Ishikawa (cell line): Measurements from ENCODE around the gene GNG12.

Source experiments
- EP300 ChIP-seq: IDR thresholded peaks from 2 replicates; pipeline ENCODE4 v1.6.1; 2012; ENCODE audit warnings: borderline replicate concordance
- MAX ChIP-seq: IDR thresholded peaks from 2 replicates; pipeline ENCODE4 v1.6.1; 2012
- RAD21 ChIP-seq: IDR thresholded peaks from 2 replicates; pipeline ENCODE4 v1.6.1; 2012; ENCODE audit warnings: low read depth
- ZBTB7A ChIP-seq: IDR thresholded peaks from 2 replicates; pipeline ENCODE4 v1.6.1; 2012; ENCODE audit warnings: low read depth

DNA sequence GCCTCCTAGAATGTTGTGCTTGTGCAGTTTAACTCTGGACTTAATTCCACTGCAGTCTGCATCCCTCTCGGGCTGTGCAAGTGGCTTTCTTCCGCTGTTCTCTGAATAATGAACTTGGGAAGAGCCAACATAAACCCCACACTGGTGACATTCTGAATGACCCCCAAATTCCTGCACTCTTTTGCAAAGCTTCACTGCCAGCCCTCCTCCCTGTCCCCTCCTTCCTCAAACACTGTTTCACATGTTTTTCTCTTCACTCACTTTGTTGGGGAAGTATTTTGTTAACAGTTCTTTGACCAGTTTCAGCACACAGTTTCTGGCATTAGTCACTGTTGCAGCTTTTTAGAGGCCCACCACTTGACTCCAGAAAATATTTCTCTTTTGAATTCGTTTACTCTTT, 39.7 kb downstream of the GNG12 start:
- TF ChIP-seq EP300 (no peak), ZBTB7A (no peak), RAD21 (no peak), MAX (no peak)
